RPMI7951 (cell line): Measurements from ENCODE around the gene TNFAIP8L3. TPM values are rescaled to one million over a fixed set of nuclear protein-coding genes. Genes with fewer than 3 reads are reported as not detected.
"Not testable (repeated sequence)": the region's sequence is repeated elsewhere in the genome, so short reads cannot be mapped to it uniquely, and the experiment has no call there.

Experiments
- DNase-seq: peaks from one replicate; pipeline ENCODE4 v3.0.0-alpha.2; 2012; ENCODE audit warnings: low read depth
- total RNA-seq: library from RNA; depleted of rRNA; stranded (reverse); fragments of >200 nt; shearing (Covaris generic); gene quantifications from 2 replicates; pipeline ENCODE4 v1.2.3, GENCODE V29; 2014; rRNA removed

TNFAIP8L3 gene
- total RNA-seq: 0.29 and 0.48 TPM in 2 replicates

DNA sequence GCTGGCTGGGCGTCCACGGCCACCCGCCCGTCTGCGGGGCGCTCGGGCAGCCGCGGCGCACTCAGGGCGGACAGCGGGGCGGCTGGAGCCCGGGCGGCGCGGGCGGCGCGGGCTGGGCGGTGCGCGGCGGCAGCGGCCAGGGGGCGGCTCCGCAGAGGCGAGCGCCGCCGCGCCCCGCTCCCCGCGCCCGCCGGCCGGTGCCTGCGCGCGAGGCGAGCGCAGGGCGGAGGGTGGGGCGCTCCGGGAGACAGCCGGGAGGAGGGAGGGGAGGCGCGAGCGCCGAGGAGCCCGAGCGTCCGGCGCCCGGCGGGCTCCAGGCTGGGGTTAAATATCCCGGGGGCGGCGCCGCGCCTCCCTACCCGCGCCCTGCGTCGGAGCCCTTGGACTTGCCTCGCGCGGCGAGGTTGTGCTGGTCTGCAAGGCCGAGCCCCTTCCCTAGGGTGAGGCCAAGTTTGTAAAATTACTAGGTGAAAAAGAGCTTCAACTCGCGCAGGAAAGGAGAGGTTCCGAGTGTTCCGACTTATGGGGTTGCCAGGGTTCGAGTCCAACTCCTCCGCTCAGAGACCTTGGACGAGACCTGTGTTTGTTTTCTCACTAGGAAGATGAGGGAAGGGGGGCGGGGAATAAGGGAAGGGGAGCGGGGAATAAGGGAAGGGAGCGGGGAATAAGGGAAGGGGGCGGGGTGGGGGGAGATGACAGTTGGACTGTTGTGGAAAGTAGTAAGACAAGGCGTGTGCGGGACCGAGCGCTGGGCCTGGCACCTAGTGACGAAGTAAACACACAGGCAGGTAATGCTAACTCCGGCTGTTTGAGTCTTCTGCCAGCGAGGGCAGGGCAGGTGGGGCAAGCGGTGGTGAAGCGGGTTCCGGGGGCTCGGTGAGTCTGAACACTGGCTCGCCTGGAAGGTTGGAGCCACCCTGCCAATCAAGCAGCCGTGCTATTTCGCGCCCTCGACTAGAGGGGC, at the start of gene TNFAIP8L3:
TNFAIP8L3 (minus strand) TSS at position 301 of the 964 bp plus-strand sequence. CDS start 311 bp downstream, outside the sequence.
- no peak for DNase-seq

DNA sequence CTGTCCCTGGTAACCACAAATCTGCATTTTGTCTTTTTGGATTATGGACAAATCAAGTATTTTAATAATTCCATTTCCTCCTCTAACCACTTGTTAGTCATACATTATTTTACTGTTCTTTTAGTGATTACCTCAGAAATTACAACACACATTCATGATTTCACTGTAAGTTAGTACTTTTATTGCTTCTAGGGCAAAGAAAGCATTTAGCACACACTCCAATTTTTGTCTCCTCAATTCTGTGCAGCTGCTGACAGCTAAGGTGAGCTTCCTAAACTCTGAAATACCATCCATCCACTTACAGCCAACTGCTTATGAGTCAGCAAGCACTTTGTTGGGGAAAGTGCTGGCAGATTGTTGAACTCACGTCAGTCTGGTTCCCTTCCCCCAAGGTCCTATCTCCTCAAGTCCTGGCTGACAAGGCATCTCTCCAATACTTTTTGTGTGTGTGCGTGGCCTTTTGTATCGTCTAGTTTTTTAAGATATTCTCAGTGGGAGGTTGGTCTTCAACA, 49.4 kb upstream of the TNFAIP8L3 start:
- DNase-seq: peak; percentile 79

DNA sequence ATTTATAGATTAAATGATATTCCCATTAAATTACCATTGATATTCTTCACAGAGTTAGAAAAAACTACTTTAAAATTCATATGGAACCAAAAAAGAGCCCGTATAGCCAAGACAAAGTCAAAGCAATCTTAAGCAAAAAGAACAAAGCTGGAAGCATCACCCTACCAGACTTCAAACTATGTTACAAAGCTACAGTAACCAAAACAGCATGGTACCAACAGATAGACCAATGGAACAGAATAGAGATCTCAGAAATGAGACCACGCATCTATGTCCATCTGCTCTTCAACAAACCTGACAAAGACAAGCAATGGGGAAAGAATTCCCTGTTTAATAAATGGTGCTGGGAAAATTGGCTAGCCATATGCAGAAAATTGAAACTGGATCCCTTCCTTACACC, 45.6 kb upstream of the TNFAIP8L3 start:
- not testable (repeated sequence) for DNase-seq

DNA sequence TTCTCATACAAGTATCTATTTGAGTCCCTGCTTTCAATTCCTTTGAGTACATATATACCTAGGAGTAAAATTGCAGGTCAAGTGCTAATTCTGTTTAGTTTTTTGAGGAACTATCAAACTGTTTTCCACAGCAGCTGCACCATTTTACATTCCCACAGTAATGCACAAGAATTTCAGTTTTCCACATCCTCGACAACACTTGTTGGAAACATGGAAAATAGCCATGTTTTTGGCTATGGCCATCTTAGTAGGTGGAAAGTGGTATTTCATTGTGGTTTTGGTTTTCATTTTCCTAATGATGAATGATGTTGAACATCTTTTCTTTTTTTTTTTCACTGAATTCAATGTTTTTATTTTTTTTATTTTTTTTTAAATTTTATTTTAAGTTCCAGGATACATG, 44.4 kb upstream of the TNFAIP8L3 start:
- DNase-seq: no peak

- no peak for DNase-seq
Measured at GRCh38 chr15:51137880-51138430, 43.2 kb upstream of the TNFAIP8L3 start.

DNA sequence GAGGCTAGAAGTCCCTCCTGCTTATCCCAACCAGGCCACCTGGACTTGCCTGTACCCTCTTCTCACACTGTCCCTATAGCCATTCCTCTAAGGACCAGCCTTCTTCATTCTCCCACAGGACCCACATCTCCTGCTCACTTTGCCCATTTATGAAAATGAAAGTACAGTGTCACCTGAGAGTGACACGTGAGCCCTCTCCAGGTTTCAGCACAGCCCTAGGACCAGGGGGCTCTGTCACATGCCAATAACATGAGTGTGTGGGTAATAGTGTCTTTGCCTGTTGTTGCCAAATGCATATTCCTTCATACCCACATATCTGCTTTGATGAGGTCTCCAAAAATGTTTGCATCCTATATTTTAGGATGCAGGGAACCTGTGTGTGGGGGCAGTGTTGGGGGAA, 42.3 kb upstream of the TNFAIP8L3 start:
- DNase-seq: no peak

GRCh38 chr15:51135276-51135675, 40.6 kb upstream of the TNFAIP8L3 start:
- peak; percentile 37 for DNase-seq

GRCh38 chr15:51134416-51135199, 39.9 kb upstream of the TNFAIP8L3 start:
- no peak for DNase-seq

DNA sequence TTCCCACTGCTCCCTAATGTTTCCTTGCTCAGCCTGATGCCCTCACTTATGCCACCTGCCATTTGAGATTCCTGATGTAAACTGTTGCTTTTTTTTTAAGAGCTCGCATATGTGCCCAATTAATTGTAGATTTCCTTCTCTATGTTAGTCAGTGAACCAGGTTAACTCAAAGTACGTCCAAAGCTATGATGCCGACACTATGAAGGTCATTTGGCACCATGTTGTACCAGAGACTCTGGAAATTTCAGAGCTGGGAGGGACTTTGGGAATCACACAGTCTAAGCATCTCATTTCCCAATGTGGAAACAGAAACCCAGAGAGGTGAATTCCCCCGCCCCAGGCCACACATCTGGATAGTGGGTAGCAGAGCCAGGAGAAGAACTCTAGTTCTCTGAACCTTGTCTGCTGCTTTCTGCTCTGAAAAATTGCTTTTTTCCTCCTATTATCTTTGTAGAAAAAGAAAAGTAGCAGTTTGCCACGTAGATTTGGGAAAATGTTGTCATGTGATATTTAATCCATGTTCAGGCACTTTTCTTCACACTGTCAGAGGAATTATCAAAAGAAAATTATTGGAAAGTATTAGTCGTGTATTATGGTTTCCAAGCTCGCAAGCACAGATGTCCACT, 38.5 kb upstream of the TNFAIP8L3 start:
- DNase-seq: peak; percentile 67

- peak; percentile 84 for DNase-seq
Measured at GRCh38 chr15:51132384-51133139, 37.9 kb upstream of the TNFAIP8L3 start.

GRCh38 chr15:51131596-51132290, 37.0 kb upstream of the TNFAIP8L3 start:
- DNase-seq: peak; percentile 28

DNA sequence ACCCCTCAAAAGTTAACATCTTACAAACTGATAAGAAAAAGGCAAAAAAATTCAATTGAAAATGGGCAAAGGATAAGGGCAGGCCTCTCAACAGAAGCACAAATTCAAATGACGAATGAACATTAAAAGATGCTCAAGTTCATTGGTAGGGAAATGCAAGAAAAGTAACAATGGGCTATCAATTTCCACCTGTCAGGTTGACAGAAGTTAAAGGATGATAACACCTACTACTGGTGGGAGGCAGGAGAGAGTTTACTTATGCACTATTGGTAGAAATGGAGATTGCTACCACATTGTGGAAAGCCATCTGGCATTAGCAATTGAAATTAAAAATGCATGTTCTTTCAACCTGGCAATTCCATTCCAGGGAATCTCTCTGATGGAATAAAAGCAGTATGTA, 35.6 kb upstream of the TNFAIP8L3 start:
- no peak for DNase-seq

DNA sequence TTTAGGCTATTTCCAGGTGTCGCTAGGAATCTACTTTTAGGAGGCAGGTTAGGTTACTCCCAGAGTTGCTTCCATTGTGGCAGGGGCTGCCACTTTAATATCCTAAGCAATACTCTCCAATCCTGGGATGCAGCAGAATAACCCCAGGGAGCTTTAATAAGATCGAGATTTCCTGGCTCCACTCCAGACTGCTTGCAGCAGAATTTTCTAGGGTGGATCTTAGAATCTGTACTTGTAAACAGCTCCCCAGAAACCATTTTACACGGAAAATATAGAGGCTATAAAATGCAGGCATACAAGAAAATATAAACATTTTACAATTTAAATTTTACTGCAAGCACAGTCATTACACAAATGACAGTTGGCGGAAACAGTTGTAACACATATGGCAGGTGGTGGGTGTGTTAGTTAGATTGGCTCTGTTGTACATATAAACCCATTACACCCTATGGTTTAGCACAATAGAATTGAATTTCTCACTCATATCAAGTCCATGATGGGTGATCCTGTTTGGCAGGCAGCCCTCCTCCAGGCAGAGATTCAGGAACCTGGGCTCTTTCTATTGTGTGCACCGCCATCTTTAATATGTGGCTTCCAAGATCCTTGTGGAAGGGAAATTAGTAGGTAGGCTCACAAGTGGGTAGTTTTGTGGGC, 35.0 kb upstream of the TNFAIP8L3 start:
- DNase-seq: no peak

DNA sequence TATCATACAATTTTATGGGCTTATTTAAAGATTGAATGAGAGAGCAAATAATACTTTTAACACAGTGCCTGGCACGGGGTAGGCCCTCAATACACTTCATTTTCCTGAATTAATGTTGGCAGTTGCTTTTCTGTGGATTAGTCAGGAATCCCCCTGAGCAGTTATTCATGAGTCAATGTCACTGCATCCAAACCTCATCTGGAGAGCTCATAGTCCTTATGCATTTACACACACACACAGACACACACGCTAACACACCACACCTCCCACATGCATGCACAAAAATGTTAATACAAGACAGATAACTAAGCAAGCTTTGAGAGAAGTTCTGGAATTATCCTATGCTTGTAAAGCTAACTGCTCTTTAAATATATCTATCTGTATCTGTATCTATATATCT, 34.0 kb upstream of the TNFAIP8L3 start:
- peak; percentile 61 for DNase-seq

- no peak for DNase-seq
Measured at GRCh38 chr15:51126842-51127241, 32.1 kb upstream of the TNFAIP8L3 start.

- not testable (repeated sequence) for DNase-seq
Measured at GRCh38 chr15:51123002-51123401, 28.3 kb upstream of the TNFAIP8L3 start.

DNA sequence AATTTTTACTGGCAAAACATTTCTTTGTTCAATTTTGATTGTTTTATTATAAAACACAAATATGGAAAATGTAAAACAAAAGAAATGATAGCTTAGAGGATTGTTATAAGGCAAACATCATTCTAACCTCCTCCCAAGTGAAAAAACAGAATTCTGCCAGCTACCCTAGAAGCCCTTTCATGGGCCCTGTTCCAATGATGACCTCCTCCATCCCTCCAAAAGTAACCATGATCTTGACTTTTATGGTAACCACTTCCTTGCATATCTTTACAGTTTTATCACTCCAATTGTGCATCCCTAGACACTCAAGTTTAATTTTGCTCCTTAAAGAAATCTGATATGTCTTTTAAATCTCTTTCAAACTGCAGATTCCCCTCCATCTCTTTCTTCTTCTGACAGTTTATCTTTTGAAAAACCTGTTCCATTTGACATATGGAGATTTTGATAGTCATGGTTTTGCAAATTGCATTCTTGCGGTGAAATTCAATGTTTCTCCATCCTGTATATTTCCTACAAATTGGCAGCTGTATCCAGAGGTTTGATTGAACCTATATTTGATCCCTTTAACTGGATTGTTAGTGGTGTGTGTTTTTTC, 27.0 kb upstream of the TNFAIP8L3 start:
- DNase-seq: peak; percentile 44

- DNase-seq: peak; percentile 97
Measured at GRCh38 chr15:51121118-51121517, 26.4 kb upstream of the TNFAIP8L3 start.

- peak; percentile 62 for DNase-seq
Measured at GRCh38 chr15:51119120-51119519, 24.4 kb upstream of the TNFAIP8L3 start.
